Transverse colon (tissue), 4 donors: Measurements from ENCODE around the gene HIVEP1. TPM values are rescaled to one million over a fixed set of nuclear protein-coding genes. Genes with fewer than 3 reads are reported as not detected.

Experiments
- DNase-seq: peaks from one replicate; pipeline ENCODE4 v3.0.0-alpha.2; 2019
- H3K27ac ChIP-seq, 4 donors: fragments of 200-600 bp; sonication (generic); 2 replicates each; pipeline ENCODE4 v1.5.1; 2016 to 2018; ENCODE audit warnings: inconsistent platforms in 4 of 4
- H3K27me3 ChIP-seq: fragments of 200-600 bp; sonication (generic); 2 replicates; pipeline ENCODE4 v1.5.1; 2017; ENCODE audit warnings: inconsistent platforms
- H3K36me3 ChIP-seq, 4 donors: fragments of 200-600 bp; sonication (generic); 2 replicates each; pipeline ENCODE4 v1.5.1; 2017 to 2019; ENCODE audit warnings: inconsistent platforms in 4 of 4
- H3K4me1 ChIP-seq, 4 donors: fragments of 200-600 bp; sonication (generic); 2 replicates each; pipeline ENCODE4 v1.5.1; 2017 to 2020; ENCODE audit warnings: inconsistent platforms in 4 of 4
- H3K4me3 ChIP-seq, 4 donors: fragments of 200-600 bp; sonication (generic); 1 replicate in 1 of 4; 2 replicates in 3 of 4; pipeline versions ENCODE4 v1.5.1 to v1.6.1; 2017 to 2019; ENCODE audit warnings: inconsistent platforms in 4 of 4
- H3K9me3 ChIP-seq, 2 donors: fragments of 200-600 bp; sonication (generic); 2 replicates each; pipeline ENCODE4 v1.5.1; 2017 to 2019; ENCODE audit warnings: inconsistent platforms in 2 of 2
- EP300 ChIP-seq: sonication (generic); formaldehyde crosslinking; IDR thresholded peaks from one replicate; pipeline ENCODE4 v1.6.1; 2017; ENCODE audit warnings: antibody characterized with exemption, low read depth
- POLR2A ChIP-seq: fragments of 450-650 bp; IDR thresholded peaks from one replicate; pipeline ENCODE4 v1.6.1; 2016; ENCODE audit warnings: antibody characterized with exemption, mild to moderate bottlenecking, moderate library complexity
- POLR2AphosphoS5 ChIP-seq, 3 donors: sonication (generic); formaldehyde crosslinking; IDR thresholded peaks; one replicate each; pipeline ENCODE4 v1.6.1; 2016; ENCODE audit warnings: antibody characterized with exemption in 3 of 3
- WGBS, 2 donors: methylation state at CpG; one replicate each; pipeline ENCODE4 v1.1.5; 2018; ENCODE audit warnings: low coverage in 1 of 2; 5-methylcytosine and 5-hydroxymethylcytosine counted together
- in situ Hi-C, 4 donors: fragments of 200-750 bp; cut with MboI; loops; one replicate each; pipeline versions ENCODE4 v1.15.0 to v1.15.1; 2017; ENCODE audit warnings: low sequenced_read_pairs in 3 of 4, low pct_ligation_motif_present in 1 of 4, low pct_unique_long_range_greater_than_20kb in 1 of 4
- intact Hi-C: fragments of 100-400 bp; cut with DNase I; formaldehyde crosslinking; loops from one replicate; pipeline ENCODE4 v1.15.1; 2023; ENCODE audit warnings: low total_unique reads
- total RNA-seq, 4 donors: library from RNA; depleted of rRNA; stranded (reverse); fragments of >200 nt; gene quantifications; one replicate each; pipeline ENCODE4 v1.1.0, GENCODE V29; 2016
- TF ChIP-seq, protein P1 (sequence below), 5 experiments: fragments of 200-600 bp in 3 of 5; fragments of 450-650 bp in 2 of 5; sonication (generic) in 3 of 5; IDR thresholded peaks; 1 replicate in 2 of 5; 2 replicates in 3 of 5; pipeline ENCODE4 v1.5.1; 2016 to 2017; ENCODE audit warnings: antibody characterized with exemption in 5 of 5, inconsistent platforms in 3 of 5, mild to moderate bottlenecking in 2 of 5, moderate library complexity in 1 of 5

HIVEP1 gene
- total RNA-seq, 4 donors from 2014 or later, result 18.9 to 90.9 (median 30.5) TPM

GRCh38 chr6:12012558-12013306 lies 620 bp downstream of the HIVEP1 start:
- in situ Hi-C loops, result no loop called here
- WGBS, 2 donors, result 0% methylated on average over 4 to 44 of the region's 60 CpGs
- DNase-seq, result peak; percentile 70
- Histone ChIP-seq H3K9me3 (no peaks in the 10 kb centered on the region), H3K4me3 (peak overlapping the region; percentile 76 to 93 (median 80)), H3K27ac (peak overlapping the region; percentile 96 to 99 (median 99)), H3K36me3 (peaks cover 0 to 7% (median 2%) of the 10 kb centered on the region in 4 donors), H3K27me3 (no peaks in the 10 kb centered on the region), H3K4me1 (peaks cover 0 to 34% (median 28%) of the 10 kb centered on the region in 4 donors)
- intact Hi-C loops, result no loop called here
- TF ChIP-seq POLR2AphosphoS5 (IDR thresholded peaks at IDR 0.05), result peak; percentile 50 to 57 (median 57)
- TF ChIP-seq EP300, result no peak
- TF ChIP-seq POLR2A, result peak; percentile 75
- TF ChIP-seq, protein P1, sequence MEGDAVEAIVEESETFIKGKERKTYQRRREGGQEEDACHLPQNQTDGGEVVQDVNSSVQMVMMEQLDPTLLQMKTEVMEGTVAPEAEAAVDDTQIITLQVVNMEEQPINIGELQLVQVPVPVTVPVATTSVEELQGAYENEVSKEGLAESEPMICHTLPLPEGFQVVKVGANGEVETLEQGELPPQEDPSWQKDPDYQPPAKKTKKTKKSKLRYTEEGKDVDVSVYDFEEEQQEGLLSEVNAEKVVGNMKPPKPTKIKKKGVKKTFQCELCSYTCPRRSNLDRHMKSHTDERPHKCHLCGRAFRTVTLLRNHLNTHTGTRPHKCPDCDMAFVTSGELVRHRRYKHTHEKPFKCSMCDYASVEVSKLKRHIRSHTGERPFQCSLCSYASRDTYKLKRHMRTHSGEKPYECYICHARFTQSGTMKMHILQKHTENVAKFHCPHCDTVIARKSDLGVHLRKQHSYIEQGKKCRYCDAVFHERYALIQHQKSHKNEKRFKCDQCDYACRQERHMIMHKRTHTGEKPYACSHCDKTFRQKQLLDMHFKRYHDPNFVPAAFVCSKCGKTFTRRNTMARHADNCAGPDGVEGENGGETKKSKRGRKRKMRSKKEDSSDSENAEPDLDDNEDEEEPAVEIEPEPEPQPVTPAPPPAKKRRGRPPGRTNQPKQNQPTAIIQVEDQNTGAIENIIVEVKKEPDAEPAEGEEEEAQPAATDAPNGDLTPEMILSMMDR (IDR thresholded peaks at IDR 0.05), result no peak

DNA sequence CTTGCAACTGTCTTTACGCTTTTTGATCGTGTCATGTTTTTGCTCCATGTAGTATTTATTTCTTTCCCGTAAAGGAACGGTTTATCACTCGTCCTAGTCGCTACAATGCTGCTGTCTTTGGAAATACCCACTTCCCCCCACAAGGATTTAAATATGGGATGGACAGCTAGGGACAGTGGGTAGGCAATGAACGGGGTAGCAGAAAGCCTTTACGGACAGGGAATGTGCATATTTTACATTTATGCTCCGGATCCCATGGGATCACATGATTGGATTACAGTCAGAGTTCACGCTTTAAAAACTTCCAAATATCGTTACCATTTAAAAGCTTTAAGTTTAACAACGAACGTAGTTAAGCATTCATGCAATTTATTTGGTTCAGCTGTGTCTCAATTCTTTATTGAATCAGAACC lies 1.2 kb downstream of the HIVEP1 start:
- WGBS, 2 donors, result 0 to 3% methylated on average over 13 of the region's 13 CpGs
- intact Hi-C loops, result no loop called here
- no peaks in the 10 kb centered on the region for H3K9me3 ChIP-seq
- peak overlapping the region; percentile 96 to 99 (median 99) for H3K27ac ChIP-seq
- TF ChIP-seq POLR2AphosphoS5 (IDR thresholded peaks at IDR 0.05), result no peak
- TF ChIP-seq, protein P1 (IDR thresholded peaks at IDR 0.05), result no peak
- no peak for TF ChIP-seq POLR2A
- no peak for TF ChIP-seq EP300
- no peaks in the 10 kb centered on the region for H3K27me3 ChIP-seq
- no peak for DNase-seq
- peak overlapping the region; percentile 76 to 93 (median 80) for H3K4me3 ChIP-seq
- H3K36me3 ChIP-seq, result peaks cover 0 to 11% (median 2%) of the 10 kb centered on the region in 4 donors
- peaks cover 0 to 28% (median 23%) of the 10 kb centered on the region in 4 donors for H3K4me1 ChIP-seq
- in situ Hi-C loops, result no loop called here

GRCh38 chr6:12014027-12014872 lies 2.1 kb downstream of the HIVEP1 start:
- DNase-seq, result no peak
- in situ Hi-C loops, result no loop called here
- Histone ChIP-seq H3K9me3 (no peaks in the 10 kb centered on the region), H3K4me1 (peaks cover 0 to 27% (median 21%) of the 10 kb centered on the region in 4 donors), H3K36me3 (peaks cover 0 to 11% (median 2%) of the 10 kb centered on the region in 4 donors), H3K4me3 (peak overlapping the region in 1 of 4 donors; percentile 77), H3K27me3 (no peaks in the 10 kb centered on the region), H3K27ac (peak overlapping the region; percentile 96 to 99 (median 99))
- intact Hi-C loops, result no loop called here
- 73 to 85% methylated on average over 8 of the region's 8 CpGs for WGBS, 2 donors
- TF ChIP-seq POLR2A (no peak), EP300 (no peak), POLR2AphosphoS5 (IDR thresholded peaks at IDR 0.05) (no peak)
- TF ChIP-seq, protein P1 (IDR thresholded peaks at IDR 0.05), result no peak

DNA sequence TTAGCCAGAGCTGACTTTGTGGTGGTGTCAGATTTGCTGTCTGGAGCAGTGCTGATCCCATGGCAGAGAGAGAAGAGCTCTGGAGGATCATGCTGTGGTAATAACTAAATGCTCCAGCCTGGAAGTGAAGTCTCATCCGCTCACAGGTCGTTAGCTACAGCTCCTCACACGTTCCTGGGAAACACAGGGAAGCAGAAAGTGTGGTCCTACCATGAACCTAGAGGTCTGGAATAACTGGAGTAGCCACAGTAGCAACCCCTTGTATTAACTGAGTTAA lies 2.7 kb downstream of the HIVEP1 start:
- no peak for DNase-seq
- WGBS, 2 donors, result 98 to 100% methylated on average over 1 to 3 of the region's 3 CpGs
- Histone ChIP-seq H3K4me3 (no peak overlapping the region), H3K36me3 (peaks cover 0 to 11% (median 2%) of the 10 kb centered on the region in 4 donors), H3K27ac (no peak overlapping the region), H3K27me3 (no peaks in the 10 kb centered on the region), H3K9me3 (no peaks in the 10 kb centered on the region), H3K4me1 (peaks cover 0 to 21% (median 15%) of the 10 kb centered on the region in 4 donors)
- in situ Hi-C loops (no loop called here), intact Hi-C loops (no loop called here)
- no peak for TF ChIP-seq EP300
- TF ChIP-seq, protein P1 (IDR thresholded peaks at IDR 0.05), result no peak
- TF ChIP-seq POLR2AphosphoS5 (IDR thresholded peaks at IDR 0.05), result no peak
- no peak for TF ChIP-seq POLR2A
